NCI-H524 treated with DMSO at 0.1 percent for 48 hours (cell line): Measurements from ENCODE around the gene PCBD1.

Experiments used
- DNase-seq: peaks from one replicate; lab custom pipeline; 2025; lab: John Stamatoyannopoulos, UW

Gene PCBD1

DNA sequence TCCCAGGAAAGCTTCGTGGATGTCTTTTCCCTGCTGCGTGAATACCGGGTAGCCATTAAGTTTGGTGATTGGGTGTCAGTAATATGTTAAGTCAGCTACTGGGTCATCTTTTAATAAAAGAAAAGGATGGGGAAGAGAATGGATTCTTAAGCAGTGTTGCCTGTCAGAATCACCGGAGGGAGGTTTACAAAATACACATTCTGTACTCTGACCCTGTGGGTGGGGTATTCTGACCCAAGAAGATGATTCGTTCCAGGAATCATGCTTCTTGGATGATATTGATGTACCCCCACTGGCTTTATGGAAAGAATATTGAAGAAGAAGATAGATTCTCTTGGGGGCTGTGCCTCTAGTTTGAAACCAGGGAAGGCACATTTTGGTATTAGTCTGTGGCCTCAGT is 54.3 kb downstream of the PCBD1 start:
- DNase-seq = no peak

DNA sequence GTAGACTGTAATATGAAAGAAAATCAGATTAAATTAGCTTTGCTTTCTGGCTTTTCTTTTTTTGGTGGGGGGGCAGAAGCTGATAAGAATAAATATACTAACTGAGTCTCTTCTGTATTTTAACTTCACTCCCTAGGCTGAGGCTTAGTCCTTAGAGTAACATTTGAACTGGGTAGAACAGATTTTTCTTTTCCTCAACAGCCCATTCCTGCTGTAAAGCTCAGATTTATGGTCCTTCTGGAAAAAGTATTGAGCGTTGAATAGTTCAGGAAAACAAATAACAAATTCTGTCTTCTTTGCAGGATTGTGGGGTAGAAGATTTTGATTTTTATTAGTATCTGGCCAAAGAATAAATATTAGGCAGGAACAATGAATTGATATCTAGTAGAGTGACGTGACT is 54.8 kb downstream of the PCBD1 start:
- no peak for DNase-seq
